Panc1 (cell line): Measurements from ENCODE around the gene TRMT5. TPM values are rescaled to one million over a fixed set of nuclear protein-coding genes. Genes with fewer than 3 reads are reported as not detected.

Source experiments
- ATAC-seq: fragments of 200-7000 bp; cut with Tn5 transposase; 2 replicates; pipeline ENCODE4 v1.9.1; 2020; ENCODE audit warnings: mild to moderate bottlenecking, moderate library complexity
- BruUV-seq: library from RNA; stranded (reverse); fragments of 400-500 nt; replicated peaks from 2 replicates; lab custom pipeline; 2021; lab: Mats Ljungman, UMichigan
- CTCF ChIA-PET: fragments of 300-600 bp; sonication (Branson Sonifier 250); formaldehyde crosslinking; loops from one replicate; lab custom pipeline; 2022; ENCODE audit warnings: antibody characterized with exemption; lab: Charles Lee
- POLR2A ChIA-PET: fragments of 300-600 bp; sonication (Branson Sonifier 250); formaldehyde crosslinking; loops from one replicate; lab custom pipeline; 2022; ENCODE audit warnings: antibody characterized with exemption; lab: Charles Lee
- DNase-seq: peaks from one replicate; pipeline ENCODE4 v3.0.0-alpha.2; 2010; ENCODE audit warnings: low read depth, low spot score
- H3K27ac ChIP-seq: 2 replicates; pipeline ENCODE4 v1.5.1; 2011; ENCODE audit warnings: mild to moderate bottlenecking, low read length, inconsistent platforms
- H3K27me3 ChIP-seq: fragments of 200-500 bp; sonication (Bioruptor generic); 2 replicates; pipeline ENCODE4 v1.6.0; 2014; ENCODE audit warnings: low read length, inconsistent platforms; ENCODE audit not compliant: control insufficient read depth, insufficient read depth
- H3K36me3 ChIP-seq: fragments of 200-500 bp; sonication (Bioruptor generic); 2 replicates; pipeline ENCODE4 v1.5.1; 2014; ENCODE audit warnings: inconsistent platforms, mild to moderate bottlenecking, low read length, moderate library complexity; ENCODE audit not compliant: control insufficient read depth, insufficient read depth
- H3K4me1 ChIP-seq: 2 replicates; pipeline ENCODE4 v1.5.1; 2011; ENCODE audit warnings: inconsistent platforms, mild to moderate bottlenecking, low read length, moderate library complexity; ENCODE audit not compliant: control insufficient read depth, insufficient read depth
- H3K4me3 ChIP-seq, 2 experiments: 2 replicates each; pipeline ENCODE4 v1.5.1; 2011 to 2012; ENCODE audit warnings: low read depth in 2 of 2, low read length in 2 of 2, mild to moderate bottlenecking in 2 of 2, inconsistent platforms in 1 of 2, moderate library complexity in 1 of 2
- H3K9me3 ChIP-seq: fragments of 200-500 bp; sonication (Bioruptor generic); 2 replicates; pipeline ENCODE4 v1.5.1; 2014; ENCODE audit warnings: low read depth, mild to moderate bottlenecking, inconsistent platforms, low read length, moderate library complexity; ENCODE audit not compliant: control insufficient read depth, insufficient read depth
- CTCF ChIP-seq: fragments of 450-650 bp; IDR thresholded peaks from 2 replicates; pipeline ENCODE4 v1.5.1; 2017; ENCODE audit warnings: mild to moderate bottlenecking
- POLR2AphosphoS5 ChIP-seq: IDR thresholded peaks from 2 replicates; pipeline ENCODE4 v1.6.1; 2012; ENCODE audit warnings: mild to moderate bottlenecking, low read depth, low read length, moderate library complexity
- REST ChIP-seq, 2 experiments: IDR thresholded peaks; 2 replicates each; pipeline ENCODE4 v1.6.1; 2011 to 2012; ENCODE audit warnings: low read depth in 2 of 2, control low read depth in 1 of 2, low read length in 1 of 2, mild to moderate bottlenecking in 1 of 2, moderate library complexity in 1 of 2; ENCODE audit not compliant: insufficient read depth in 1 of 2
- SIN3A ChIP-seq: IDR thresholded peaks from 2 replicates; pipeline ENCODE4 v1.6.1; 2012; ENCODE audit warnings: low read depth, mild to moderate bottlenecking, low read length, moderate library complexity, borderline replicate concordance; ENCODE audit not compliant: insufficient read depth
- TCF7L2 ChIP-seq: IDR thresholded peaks from 2 replicates; pipeline ENCODE4 v1.6.1; 2011; ENCODE audit warnings: mild to moderate bottlenecking, low read depth, low read length, inconsistent platforms
- in situ Hi-C: cut with HindIII; loops from 2 replicates; pipeline ENCODE4 v1.10.0; 2016; ENCODE audit warnings: low sequenced_read_pairs, low pct_unique_long_range_greater_than_20kb
- intact Hi-C: fragments of 100-400 bp; cut with micrococcal nuclease; formaldehyde crosslinking; loops from one replicate; pipeline ENCODE4 v1.10.0; 2022; ENCODE audit not compliant: unreplicated experiment
- total RNA-seq: library from RNA; stranded (reverse); gene quantifications from one replicate; pipeline ENCODE4 v1.2.1, GENCODE V29; 2021; ENCODE audit not compliant: unreplicated experiment

The TRMT5 gene
- total RNA-seq, 1 experiment from 2014 or later, result 14.9 TPM

GRCh38 chr14:60944204-60944603 lies 36.7 kb downstream of the TRMT5 start:
- ATAC-seq (no peak), DNase-seq (no peak)
- TF ChIP-seq REST (IDR thresholded peaks at IDR 0.05; ENCODE audit: insufficient read depth in 1 of 2, low read depth in 2 of 2, low read length in 1 of 2) (no peak), POLR2AphosphoS5 (no peak)
- H3K27me3 ChIP-seq, result no peaks in the 10 kb centered on the region
- H3K36me3 ChIP-seq, result no peaks in the 10 kb centered on the region
- intact Hi-C loops (no loop called here), in situ Hi-C loops (no loop called here)
- CTCF ChIA-PET, result no interaction called here
- BruUV-seq, result no TSS peak
- no peak overlapping the region for H3K27ac ChIP-seq
- POLR2A ChIA-PET, result no interaction called here
- H3K4me3 ChIP-seq, result no peak overlapping the region
- H3K4me1 ChIP-seq, result no peaks in the 10 kb centered on the region
- H3K9me3 ChIP-seq, result no peaks in the 10 kb centered on the region

- no TSS peak for BruUV-seq
- no peaks in the 10 kb centered on the region for H3K4me1 ChIP-seq
- no peak overlapping the region for H3K4me3 ChIP-seq
- intact Hi-C loops (no loop called here), in situ Hi-C loops (no loop called here)
- no peak for TF ChIP-seq CTCF
- no peak for TF ChIP-seq REST (IDR thresholded peaks at IDR 0.05; ENCODE audit: insufficient read depth in 1 of 2, low read depth in 2 of 2, low read length in 1 of 2)
- no peak for TF ChIP-seq SIN3A
- TF ChIP-seq POLR2AphosphoS5, result no peak
- TF ChIP-seq TCF7L2, result no peak
- DNase-seq (no peak), ATAC-seq (no peak)
- H3K36me3 ChIP-seq, result no peaks in the 10 kb centered on the region
- CTCF ChIA-PET, result no interaction called here
- H3K27ac ChIP-seq, result no peak overlapping the region
- H3K27me3 ChIP-seq, result no peaks in the 10 kb centered on the region
- POLR2A ChIA-PET, result no interaction called here
- no peaks in the 10 kb centered on the region for H3K9me3 ChIP-seq
Observed at GRCh38 chr14:60943637-60944032, 37.2 kb downstream of the TRMT5 start.
